HFFc6 (cell line): ENCODE measurements around the gene POMGNT2. TPM values are rescaled to one million over a fixed set of nuclear protein-coding genes. Genes with fewer than 3 reads are reported as not detected.

Source experiments
- DNase-seq: peaks from one replicate; pipeline ENCODE4 v3.0.0-alpha.2; 2018
- H3K27ac Mint-ChIP-seq: 2 replicates; pipeline ENCODE4 v1.8.0; 2020; ENCODE audit warnings: mild to moderate bottlenecking, mixed read lengths
- H3K27me3 Mint-ChIP-seq: 2 replicates; pipeline ENCODE4 v1.8.0; 2021; ENCODE audit warnings: mild to moderate bottlenecking, moderate library complexity, mixed read lengths; ENCODE audit not compliant: insufficient read depth
- H3K36me3 Mint-ChIP-seq: 2 replicates; pipeline ENCODE4 v1.8.0; 2021; ENCODE audit warnings: low read depth, mixed read lengths
- H3K4me1 Mint-ChIP-seq: 2 replicates; pipeline ENCODE4 v1.8.0; 2020; ENCODE audit warnings: low read depth, mixed read lengths
- H3K4me3 Mint-ChIP-seq: 2 replicates; pipeline ENCODE4 v1.8.0; 2020; ENCODE audit warnings: mild to moderate bottlenecking, moderate library complexity, mixed read lengths
- H3K9me3 Mint-ChIP-seq: 2 replicates; pipeline ENCODE4 v1.8.0; 2020; ENCODE audit warnings: mild to moderate bottlenecking, mixed read lengths
- CTCF ChIP-seq: fragments of 200-600 bp; sonication (generic); IDR thresholded peaks from 2 replicates; pipeline ENCODE4 v1.5.0; 2021; ENCODE audit warnings: antibody characterized with exemption, mild to moderate bottlenecking
- total RNA-seq, 6 experiments: library from RNA; stranded (reverse); fragmentation: NEBNext Ultra II Directional; extraction: Animal tissue kit (Norgen Biotek cat#: 25700); gene quantifications; 2 replicates in 1 of 6; 3 replicates in 5 of 6; pipeline ENCODE4 v1.2.3, GENCODE V29; 2021

POMGNT2 gene
- total RNA-seq, 6 experiments from 2014 or later: 6.7 to 10.4 (median 8.2) TPM

GRCh38 chr3:43094381-43094780 lies 11.5 kb downstream of the POMGNT2 start:
- Mint-ChIP-seq H3K27ac (no peak overlapping the region), H3K4me1 (no peaks in the 10 kb centered on the region), H3K36me3 (no peaks in the 10 kb centered on the region)

GRCh38 chr3:43093974-43094373 lies 11.9 kb downstream of the POMGNT2 start:
- Mint-ChIP-seq H3K27me3 (peaks cover 9% of the 10 kb centered on the region), H3K9me3 (no peaks in the 10 kb centered on the region), H3K4me1 (no peaks in the 10 kb centered on the region), H3K4me3 (no peak overlapping the region), H3K27ac (no peak overlapping the region), H3K36me3 (no peaks in the 10 kb centered on the region)
- no peak for TF ChIP-seq CTCF
- DNase-seq: no peak

More at GRCh38 chr3:43094381-43094780, 11.5 kb downstream of the POMGNT2 start:
- Mint-ChIP-seq H3K27me3 (peaks cover 8% of the 10 kb centered on the region), H3K4me3 (no peak overlapping the region), H3K9me3 (no peaks in the 10 kb centered on the region)
- TF ChIP-seq CTCF: no peak
- DNase-seq: no peak

GRCh38 chr3:43093006-43093405 lies 12.9 kb downstream of the POMGNT2 start:
- TF ChIP-seq CTCF: no peak
- Mint-ChIP-seq H3K4me3 (no peak overlapping the region), H3K36me3 (no peaks in the 10 kb centered on the region), H3K9me3 (no peaks in the 10 kb centered on the region), H3K4me1 (no peaks in the 10 kb centered on the region), H3K27ac (no peak overlapping the region), H3K27me3 (peaks cover 9% of the 10 kb centered on the region)
- DNase-seq: no peak

- DNase-seq: no peak
- peaks cover 9% of the 10 kb centered on the region for H3K27me3 Mint-ChIP-seq
- TF ChIP-seq CTCF: no peak
- no peak overlapping the region for H3K27ac Mint-ChIP-seq
- no peak overlapping the region for H3K4me3 Mint-ChIP-seq
- H3K36me3 Mint-ChIP-seq: no peaks in the 10 kb centered on the region
- no peaks in the 10 kb centered on the region for H3K9me3 Mint-ChIP-seq
- peaks cover 6% of the 10 kb centered on the region for H3K4me1 Mint-ChIP-seq
Observed at GRCh38 chr3:43091481-43091880, 14.4 kb downstream of the POMGNT2 start.

- Mint-ChIP-seq H3K36me3 (no peaks in the 10 kb centered on the region), H3K27me3 (peaks cover 5% of the 10 kb centered on the region; the same call in 1 of the 2 replicates), H3K4me3 (no peak overlapping the region), H3K27ac (no peak overlapping the region), H3K4me1 (peaks cover 11% of the 10 kb centered on the region), H3K9me3 (no peaks in the 10 kb centered on the region)
- DNase-seq: no peak
- TF ChIP-seq CTCF: no peak
Observed at GRCh38 chr3:43090238-43090637, 15.6 kb downstream of the POMGNT2 start.

- H3K4me1 Mint-ChIP-seq: peaks cover 11% of the 10 kb centered on the region
- no peaks in the 10 kb centered on the region for H3K36me3 Mint-ChIP-seq
- H3K27ac Mint-ChIP-seq: no peak overlapping the region
- H3K27me3 Mint-ChIP-seq: peaks cover 5% of the 10 kb centered on the region; the same call in 1 of the 2 replicates
- no peak for TF ChIP-seq CTCF
- no peaks in the 10 kb centered on the region for H3K9me3 Mint-ChIP-seq
- H3K4me3 Mint-ChIP-seq: no peak overlapping the region
- no peak for DNase-seq
Observed at GRCh38 chr3:43089081-43089480, 16.8 kb downstream of the POMGNT2 start.
